ENCODE results near the gene FRMD6. TPM values are rescaled to one million over a fixed set of nuclear protein-coding genes. Genes with fewer than 3 reads are reported as not detected.

FRMD6 gene
- polyA plus RNA-seq, 1 donor from 2014 or later = 2.4 TPM

DNA sequence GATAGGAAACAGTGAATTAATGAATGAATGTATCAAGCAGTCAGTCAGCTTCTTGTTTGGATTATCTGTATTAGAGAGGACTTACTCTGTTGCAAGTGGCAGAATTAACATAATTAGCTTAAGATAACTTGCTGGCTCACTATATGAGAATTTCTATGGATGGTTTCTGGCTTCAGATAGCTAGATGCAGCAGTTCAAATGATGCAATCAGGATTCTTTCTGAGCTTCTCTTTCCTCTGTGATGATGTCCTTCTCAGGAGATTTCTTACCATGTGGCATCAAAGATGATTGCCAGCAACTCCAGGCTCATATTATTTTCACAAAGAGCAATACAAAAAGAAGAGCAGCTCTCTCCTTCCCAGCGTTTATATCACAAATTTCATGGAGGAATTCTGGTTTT, 30.7 kb downstream of the FRMD6 start:
- no peaks in the 10 kb centered on the region for H3K79me2 ChIP-seq (replicated peaks; ENCODE audit: insufficient read depth, low read length)
- H3K9me3 ChIP-seq (ENCODE audit: low read length) = no peaks in the 10 kb centered on the region
- no peaks in the 10 kb centered on the region for H3K36me3 ChIP-seq (ENCODE audit: insufficient read depth, low read length)
- TF ChIP-seq EZH2 (IDR thresholded peaks at IDR 0.05; ENCODE audit: borderline replicate concordance, insufficient read depth, low read length, poor library complexity, severe bottlenecking) (no peak), RAD21 (conservative IDR thresholded peaks at IDR 0.05) (no peak), SMC3 (conservative IDR thresholded peaks at IDR 0.05; ENCODE audit: poor library complexity) (no peak)
- H3K9me2 ChIP-seq (ENCODE audit: insufficient read depth, low read length) = no peaks in the 10 kb centered on the region
- H4K20me1 ChIP-seq (ENCODE audit: insufficient read depth) = no peaks in the 10 kb centered on the region
- no peak overlapping the region for H3K4me2 ChIP-seq (ENCODE audit: low read length)
- H3K4me3 ChIP-seq (ENCODE audit: low read length) = no peak overlapping the region
- H3K27me3 ChIP-seq (ENCODE audit: insufficient read depth, low read depth, low read length) = no peaks in the 10 kb centered on the region
- H3F3A ChIP-seq (ENCODE audit: insufficient read depth, low read length, poor library complexity, severe bottlenecking) = no peaks in the 10 kb centered on the region
- no peak overlapping the region for H3K27ac ChIP-seq (ENCODE audit: low read length)
- H2AFZ ChIP-seq (ENCODE audit: low read depth, low read length) = no peak overlapping the region
- H3K9ac ChIP-seq (ENCODE audit: low read length) = no peak overlapping the region

DNA sequence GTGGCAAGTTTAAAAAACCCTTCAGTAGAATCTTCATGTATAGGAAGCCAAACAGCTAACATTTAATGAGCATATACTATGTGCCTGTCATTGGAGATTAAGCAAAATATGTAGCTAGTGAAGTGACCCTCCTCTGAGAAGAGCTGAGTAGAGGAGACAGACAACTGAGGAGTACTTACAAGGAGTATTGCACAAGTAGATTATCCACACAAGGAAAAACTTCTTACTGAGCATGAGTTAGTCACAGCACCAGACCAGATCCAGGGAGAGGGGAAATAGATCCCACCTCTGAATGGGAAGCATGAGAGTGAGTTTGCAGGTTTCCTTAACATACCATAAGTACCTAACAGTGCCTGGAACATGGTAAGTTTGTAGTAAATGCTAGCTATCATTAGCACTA, 33.0 kb downstream of the FRMD6 start:
- Histone ChIP-seq H3K27ac (ENCODE audit: low read length) (no peak overlapping the region), H3K4me2 (ENCODE audit: low read length) (no peak overlapping the region), H3K79me2 (replicated peaks; ENCODE audit: insufficient read depth, low read length) (no peaks in the 10 kb centered on the region), H3F3A (ENCODE audit: insufficient read depth, low read length, poor library complexity, severe bottlenecking) (no peaks in the 10 kb centered on the region), H3K9me3 (ENCODE audit: low read length) (no peaks in the 10 kb centered on the region), H2AFZ (ENCODE audit: low read depth, low read length) (no peak overlapping the region), H3K9ac (ENCODE audit: low read length) (no peak overlapping the region), H3K4me3 (ENCODE audit: low read length) (no peak overlapping the region), H3K36me3 (ENCODE audit: insufficient read depth, low read length) (no peaks in the 10 kb centered on the region), H4K20me1 (ENCODE audit: insufficient read depth) (no peaks in the 10 kb centered on the region), H3K9me2 (ENCODE audit: insufficient read depth, low read length) (no peaks in the 10 kb centered on the region), H3K27me3 (ENCODE audit: insufficient read depth, low read depth, low read length) (no peaks in the 10 kb centered on the region)
- TF ChIP-seq, protein P1, sequence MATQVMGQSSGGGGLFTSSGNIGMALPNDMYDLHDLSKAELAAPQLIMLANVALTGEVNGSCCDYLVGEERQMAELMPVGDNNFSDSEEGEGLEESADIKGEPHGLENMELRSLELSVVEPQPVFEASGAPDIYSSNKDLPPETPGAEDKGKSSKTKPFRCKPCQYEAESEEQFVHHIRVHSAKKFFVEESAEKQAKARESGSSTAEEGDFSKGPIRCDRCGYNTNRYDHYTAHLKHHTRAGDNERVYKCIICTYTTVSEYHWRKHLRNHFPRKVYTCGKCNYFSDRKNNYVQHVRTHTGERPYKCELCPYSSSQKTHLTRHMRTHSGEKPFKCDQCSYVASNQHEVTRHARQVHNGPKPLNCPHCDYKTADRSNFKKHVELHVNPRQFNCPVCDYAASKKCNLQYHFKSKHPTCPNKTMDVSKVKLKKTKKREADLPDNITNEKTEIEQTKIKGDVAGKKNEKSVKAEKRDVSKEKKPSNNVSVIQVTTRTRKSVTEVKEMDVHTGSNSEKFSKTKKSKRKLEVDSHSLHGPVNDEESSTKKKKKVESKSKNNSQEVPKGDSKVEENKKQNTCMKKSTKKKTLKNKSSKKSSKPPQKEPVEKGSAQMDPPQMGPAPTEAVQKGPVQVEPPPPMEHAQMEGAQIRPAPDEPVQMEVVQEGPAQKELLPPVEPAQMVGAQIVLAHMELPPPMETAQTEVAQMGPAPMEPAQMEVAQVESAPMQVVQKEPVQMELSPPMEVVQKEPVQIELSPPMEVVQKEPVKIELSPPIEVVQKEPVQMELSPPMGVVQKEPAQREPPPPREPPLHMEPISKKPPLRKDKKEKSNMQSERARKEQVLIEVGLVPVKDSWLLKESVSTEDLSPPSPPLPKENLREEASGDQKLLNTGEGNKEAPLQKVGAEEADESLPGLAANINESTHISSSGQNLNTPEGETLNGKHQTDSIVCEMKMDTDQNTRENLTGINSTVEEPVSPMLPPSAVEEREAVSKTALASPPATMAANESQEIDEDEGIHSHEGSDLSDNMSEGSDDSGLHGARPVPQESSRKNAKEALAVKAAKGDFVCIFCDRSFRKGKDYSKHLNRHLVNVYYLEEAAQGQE (IDR thresholded peaks at IDR 0.05; ENCODE audit: borderline replicate concordance) = no peak
- TF ChIP-seq POLR2AphosphoS5 (IDR thresholded peaks at IDR 0.05) = no peak
- no peak for TF ChIP-seq EP300 (conservative IDR thresholded peaks at IDR 0.05; ENCODE audit: poor library complexity, severe bottlenecking)
- TF ChIP-seq SMC3 (conservative IDR thresholded peaks at IDR 0.05; ENCODE audit: poor library complexity) = no peak
- no peak for TF ChIP-seq MXI1 (conservative IDR thresholded peaks at IDR 0.05; ENCODE audit: poor library complexity, severe bottlenecking)
- TF ChIP-seq, protein P2, sequence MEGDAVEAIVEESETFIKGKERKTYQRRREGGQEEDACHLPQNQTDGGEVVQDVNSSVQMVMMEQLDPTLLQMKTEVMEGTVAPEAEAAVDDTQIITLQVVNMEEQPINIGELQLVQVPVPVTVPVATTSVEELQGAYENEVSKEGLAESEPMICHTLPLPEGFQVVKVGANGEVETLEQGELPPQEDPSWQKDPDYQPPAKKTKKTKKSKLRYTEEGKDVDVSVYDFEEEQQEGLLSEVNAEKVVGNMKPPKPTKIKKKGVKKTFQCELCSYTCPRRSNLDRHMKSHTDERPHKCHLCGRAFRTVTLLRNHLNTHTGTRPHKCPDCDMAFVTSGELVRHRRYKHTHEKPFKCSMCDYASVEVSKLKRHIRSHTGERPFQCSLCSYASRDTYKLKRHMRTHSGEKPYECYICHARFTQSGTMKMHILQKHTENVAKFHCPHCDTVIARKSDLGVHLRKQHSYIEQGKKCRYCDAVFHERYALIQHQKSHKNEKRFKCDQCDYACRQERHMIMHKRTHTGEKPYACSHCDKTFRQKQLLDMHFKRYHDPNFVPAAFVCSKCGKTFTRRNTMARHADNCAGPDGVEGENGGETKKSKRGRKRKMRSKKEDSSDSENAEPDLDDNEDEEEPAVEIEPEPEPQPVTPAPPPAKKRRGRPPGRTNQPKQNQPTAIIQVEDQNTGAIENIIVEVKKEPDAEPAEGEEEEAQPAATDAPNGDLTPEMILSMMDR (IDR thresholded peaks at IDR 0.05; ENCODE audit: poor library complexity, severe bottlenecking) = no peak
- no peak for TF ChIP-seq EZH2 (IDR thresholded peaks at IDR 0.05; ENCODE audit: borderline replicate concordance, insufficient read depth, low read length, poor library complexity, severe bottlenecking)
- no peak for TF ChIP-seq RAD21 (conservative IDR thresholded peaks at IDR 0.05)
- no peak for TF ChIP-seq TAF1 (IDR thresholded peaks at IDR 0.05; ENCODE audit: low read depth)

DNA sequence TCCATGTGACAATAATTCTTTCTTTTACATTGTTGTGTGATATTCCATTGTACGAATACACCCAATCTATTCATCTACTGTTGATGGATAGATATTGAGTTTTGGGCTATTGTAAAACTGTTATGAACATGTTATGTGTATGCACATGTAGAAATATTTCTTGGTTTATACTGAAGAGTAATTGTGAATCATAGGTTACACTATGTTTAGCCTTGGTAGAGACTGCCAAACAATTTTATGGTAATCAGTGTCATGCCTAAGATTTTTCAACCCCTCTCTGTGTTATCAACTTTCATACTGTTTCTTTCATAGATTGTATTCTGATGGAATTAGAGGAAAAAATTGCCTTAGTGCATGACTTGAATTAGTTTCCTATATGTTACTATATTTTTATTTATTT, 39.5 kb downstream of the FRMD6 start:
- H3K36me3 ChIP-seq (ENCODE audit: insufficient read depth, low read length) = no peaks in the 10 kb centered on the region
- H4K20me1 ChIP-seq (ENCODE audit: insufficient read depth) = no peaks in the 10 kb centered on the region
- H3K9me2 ChIP-seq (ENCODE audit: insufficient read depth, low read length) = no peaks in the 10 kb centered on the region
- H3K4me2 ChIP-seq (ENCODE audit: low read length) = no peak overlapping the region
- H3K27ac ChIP-seq (ENCODE audit: low read length) = no peak overlapping the region
- no peaks in the 10 kb centered on the region for H3K27me3 ChIP-seq (ENCODE audit: insufficient read depth, low read depth, low read length)
- H3F3A ChIP-seq (ENCODE audit: insufficient read depth, low read length, poor library complexity, severe bottlenecking) = no peaks in the 10 kb centered on the region
- no peak overlapping the region for H2AFZ ChIP-seq (ENCODE audit: low read depth, low read length)
- TF ChIP-seq MXI1 (conservative IDR thresholded peaks at IDR 0.05; ENCODE audit: poor library complexity, severe bottlenecking) (no peak), EP300 (conservative IDR thresholded peaks at IDR 0.05; ENCODE audit: poor library complexity, severe bottlenecking) (no peak), SMC3 (conservative IDR thresholded peaks at IDR 0.05; ENCODE audit: poor library complexity) (no peak)
- TF ChIP-seq, protein P1 (IDR thresholded peaks at IDR 0.05; ENCODE audit: borderline replicate concordance) = no peak
- TF ChIP-seq, protein P2 (IDR thresholded peaks at IDR 0.05; ENCODE audit: poor library complexity, severe bottlenecking) = no peak
- no peak overlapping the region for H3K9ac ChIP-seq (ENCODE audit: low read length)
- no peaks in the 10 kb centered on the region for H3K9me3 ChIP-seq (ENCODE audit: low read length)
- H3K79me2 ChIP-seq (replicated peaks; ENCODE audit: insufficient read depth, low read length) = no peaks in the 10 kb centered on the region
- H3K4me3 ChIP-seq (ENCODE audit: low read length) = no peak overlapping the region
